Measurements from ENCODE around the gene LHX1.

DNA sequence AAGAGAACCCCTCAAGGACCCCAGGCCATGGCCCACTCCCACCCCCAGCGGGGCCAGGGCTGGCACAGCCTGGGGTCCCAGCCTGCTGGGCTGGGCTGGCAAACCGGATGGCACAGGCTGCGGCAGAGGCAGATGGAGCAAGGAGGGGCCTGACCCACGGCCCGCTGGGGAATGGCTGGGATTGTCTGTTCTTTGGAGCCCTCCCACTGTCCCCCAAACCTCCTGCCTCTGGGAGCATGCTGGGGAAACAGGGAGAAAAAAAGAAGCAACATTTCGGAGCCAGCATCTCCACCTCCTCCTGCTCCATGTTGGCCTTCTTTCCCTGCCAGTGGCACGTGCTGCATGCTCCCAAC is 37.1 kb upstream of the LHX1 start:
- TF ChIP-seq, protein P1, sequence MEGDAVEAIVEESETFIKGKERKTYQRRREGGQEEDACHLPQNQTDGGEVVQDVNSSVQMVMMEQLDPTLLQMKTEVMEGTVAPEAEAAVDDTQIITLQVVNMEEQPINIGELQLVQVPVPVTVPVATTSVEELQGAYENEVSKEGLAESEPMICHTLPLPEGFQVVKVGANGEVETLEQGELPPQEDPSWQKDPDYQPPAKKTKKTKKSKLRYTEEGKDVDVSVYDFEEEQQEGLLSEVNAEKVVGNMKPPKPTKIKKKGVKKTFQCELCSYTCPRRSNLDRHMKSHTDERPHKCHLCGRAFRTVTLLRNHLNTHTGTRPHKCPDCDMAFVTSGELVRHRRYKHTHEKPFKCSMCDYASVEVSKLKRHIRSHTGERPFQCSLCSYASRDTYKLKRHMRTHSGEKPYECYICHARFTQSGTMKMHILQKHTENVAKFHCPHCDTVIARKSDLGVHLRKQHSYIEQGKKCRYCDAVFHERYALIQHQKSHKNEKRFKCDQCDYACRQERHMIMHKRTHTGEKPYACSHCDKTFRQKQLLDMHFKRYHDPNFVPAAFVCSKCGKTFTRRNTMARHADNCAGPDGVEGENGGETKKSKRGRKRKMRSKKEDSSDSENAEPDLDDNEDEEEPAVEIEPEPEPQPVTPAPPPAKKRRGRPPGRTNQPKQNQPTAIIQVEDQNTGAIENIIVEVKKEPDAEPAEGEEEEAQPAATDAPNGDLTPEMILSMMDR (conservative IDR thresholded peaks at IDR 0.05; ENCODE audit: low read length): no peak
- no peak for TF ChIP-seq EZH2phosphoT487 (IDR thresholded peaks at IDR 0.05; ENCODE audit: borderline replicate concordance)

Measured in Loucy (cell line).